H9 (cell line): Measurements from ENCODE around the gene ITGB8. TPM values are rescaled to one million over a fixed set of nuclear protein-coding genes. Genes with fewer than 3 reads are reported as not detected.

Experiments used
- DNase-seq: peaks from one replicate; pipeline ENCODE4 v3.0.0-alpha.2; 2017
- H2AFZ ChIP-seq: one replicate; pipeline ENCODE4 v1.6.1; 2013; ENCODE audit warnings: mild to moderate bottlenecking, low read length, control low read depth, moderate library complexity
- H2AK5ac ChIP-seq: 2 replicates; pipeline ENCODE4 v1.6.1; 2013; ENCODE audit warnings: low read length, control low read depth, mixed read lengths; ENCODE audit not compliant: insufficient read length
- H2BK120ac ChIP-seq: one replicate; pipeline ENCODE4 v1.6.1; 2013; ENCODE audit warnings: low read depth, mild to moderate bottlenecking, low read length, control low read depth, inconsistent platforms; ENCODE audit not compliant: poor library complexity, severe bottlenecking
- H2BK12ac ChIP-seq: 2 replicates; pipeline ENCODE4 v1.6.1; 2013; ENCODE audit warnings: low read length, control low read depth, mixed read lengths, low read depth; ENCODE audit not compliant: insufficient read length
- H2BK15ac ChIP-seq: 2 replicates; pipeline ENCODE4 v1.6.1; 2013; ENCODE audit warnings: low read depth, low read length, control low read depth
- H2BK20ac ChIP-seq: one replicate; pipeline ENCODE4 v1.6.1; 2013; ENCODE audit warnings: low read depth, mild to moderate bottlenecking, low read length, control low read depth, inconsistent platforms; ENCODE audit not compliant: poor library complexity, severe bottlenecking
- H2BK5ac ChIP-seq: 2 replicates; pipeline ENCODE4 v1.6.1; 2013; ENCODE audit warnings: low read length, control low read depth, mixed read lengths; ENCODE audit not compliant: insufficient read length
- H3K14ac ChIP-seq: 2 replicates; pipeline ENCODE4 v1.6.1; 2013; ENCODE audit warnings: low read length, control low read depth; ENCODE audit not compliant: insufficient read depth
- H3K18ac ChIP-seq: 2 replicates; pipeline ENCODE4 v1.6.1; 2013; ENCODE audit warnings: low read depth, mild to moderate bottlenecking, mixed read lengths, low read length, control low read depth; ENCODE audit not compliant: insufficient read length
- H3K23ac ChIP-seq: 2 replicates; pipeline ENCODE4 v1.6.1; 2013; ENCODE audit warnings: low read length, control low read depth, mixed read lengths, low read depth; ENCODE audit not compliant: insufficient read length
- H3K23me2 ChIP-seq: 2 replicates; pipeline ENCODE4 v1.6.1; 2013; ENCODE audit warnings: low read depth, mild to moderate bottlenecking, mixed read lengths, low read length, control low read depth; ENCODE audit not compliant: insufficient read length, poor library complexity, severe bottlenecking
- H3K27ac ChIP-seq: 2 replicates; pipeline ENCODE4 v1.5.1; 2013; ENCODE audit warnings: low read length, control low read depth, mixed read lengths, low read depth; ENCODE audit not compliant: insufficient read length
- H3K27me3 ChIP-seq: 2 replicates; pipeline ENCODE4 v1.6.1; 2013; ENCODE audit warnings: low read length, control low read depth, inconsistent platforms; ENCODE audit not compliant: insufficient read depth
- H3K4ac ChIP-seq: 2 replicates; pipeline ENCODE4 v1.6.1; 2013; ENCODE audit warnings: low read depth, mild to moderate bottlenecking, control low read depth, inconsistent platforms, low read length, moderate library complexity
- H3K4me1 ChIP-seq: 2 replicates; pipeline ENCODE4 v1.6.1; 2013; ENCODE audit warnings: low read length, control low read depth, inconsistent platforms; ENCODE audit not compliant: insufficient read depth
- H3K4me2 ChIP-seq: 2 replicates; pipeline ENCODE4 v1.6.1; 2013; ENCODE audit warnings: low read length, control low read depth, mixed read lengths; ENCODE audit not compliant: insufficient read length, insufficient read depth
- H3K56ac ChIP-seq: 2 replicates; pipeline ENCODE4 v1.6.1; 2013; ENCODE audit warnings: low read depth, mild to moderate bottlenecking, mixed read lengths, low read length, control low read depth; ENCODE audit not compliant: insufficient read length
- H3K79me1 ChIP-seq: 2 replicates; pipeline ENCODE4 v1.6.1; 2013; ENCODE audit warnings: low read depth, mild to moderate bottlenecking, moderate library complexity, low read length, control low read depth, inconsistent platforms; ENCODE audit not compliant: insufficient read depth, poor library complexity, severe bottlenecking
- H3K79me2 ChIP-seq: 2 replicates; pipeline ENCODE4 v1.6.1; 2013; ENCODE audit warnings: low read length, control low read depth, inconsistent platforms; ENCODE audit not compliant: insufficient read depth
- H3K9ac ChIP-seq: 2 replicates; pipeline ENCODE4 v1.6.1; 2013; ENCODE audit warnings: low read length, control low read depth, mixed read lengths; ENCODE audit not compliant: insufficient read length; ENCODE audit errors: extremely low read depth
- H3K9me3 ChIP-seq: one replicate; pipeline ENCODE4 v1.6.1; 2013; ENCODE audit warnings: low read depth, low read length, inconsistent platforms; ENCODE audit not compliant: control insufficient read depth
- H3T11ph ChIP-seq: one replicate; pipeline ENCODE4 v1.6.1; 2013; ENCODE audit warnings: mild to moderate bottlenecking, low read length, control low read depth, inconsistent platforms
- H4K20me1 ChIP-seq: one replicate; pipeline ENCODE4 v1.6.1; 2013; ENCODE audit not compliant: control insufficient read depth, insufficient read length, insufficient read depth
- H4K5ac ChIP-seq: 2 replicates; pipeline ENCODE4 v1.6.1; 2013; ENCODE audit warnings: low read depth, mild to moderate bottlenecking, mixed read lengths, low read length, control low read depth; ENCODE audit not compliant: insufficient read length
- H4K8ac ChIP-seq: replicated peaks from 2 replicates; pipeline ENCODE4 v1.6.1; 2013; ENCODE audit warnings: low read length, control low read depth, mixed read lengths, low read depth; ENCODE audit not compliant: insufficient read length
- H4K91ac ChIP-seq: 2 replicates; pipeline ENCODE4 v1.6.1; 2013; ENCODE audit warnings: low read depth, mild to moderate bottlenecking, moderate library complexity, mixed read lengths, low read length, control low read depth; ENCODE audit not compliant: insufficient read length
- H3K27ac Mint-ChIP-seq, 3 experiments: 2 replicates in 2 of 3; 3 replicates in 1 of 3; pipeline ENCODE4 v1.8.0; 2020 to 2021; ENCODE audit warnings: mixed read lengths in 3 of 3, mild to moderate bottlenecking in 1 of 3, moderate library complexity in 1 of 3
- H3K27me3 Mint-ChIP-seq: 2 replicates; pipeline ENCODE4 v1.8.0; 2021; ENCODE audit warnings: low read depth, mild to moderate bottlenecking, moderate library complexity, mixed read lengths
- H3K36me3 Mint-ChIP-seq, 3 experiments: 2 replicates in 2 of 3; 3 replicates in 1 of 3; pipeline ENCODE4 v1.8.0; 2020 to 2021; ENCODE audit warnings: low read depth in 3 of 3, mixed read lengths in 3 of 3; ENCODE audit not compliant: insufficient read depth in 1 of 3
- H3K4me1 Mint-ChIP-seq, 2 experiments: 2 replicates each; pipeline ENCODE4 v1.8.0; 2020; ENCODE audit warnings: mixed read lengths in 2 of 2
- H3K4me3 Mint-ChIP-seq, 2 experiments: 2 replicates in 1 of 2; 3 replicates in 1 of 2; pipeline ENCODE4 v1.8.0; 2020 to 2021; ENCODE audit warnings: mild to moderate bottlenecking in 2 of 2, mixed read lengths in 2 of 2, moderate library complexity in 1 of 2
- H3K9me3 Mint-ChIP-seq, 2 experiments: 2 replicates in 1 of 2; 3 replicates in 1 of 2; pipeline ENCODE4 v1.8.0; 2020; ENCODE audit warnings: mild to moderate bottlenecking in 2 of 2, mixed read lengths in 2 of 2, moderate library complexity in 1 of 2
- WGBS: extraction: QIAGEN DNeasy Blood & Tissue Kit; methylation state at CpG from one replicate; pipeline ENCODE4 v1.1.7; 2013; ENCODE audit warnings: missing lambda C conversion rate, low lambda C conversion rate, mixed read lengths; ENCODE audit not compliant: insufficient read length; ENCODE audit errors: extremely low coverage; 5-methylcytosine and 5-hydroxymethylcytosine counted together
- total RNA-seq: library from RNA; stranded (reverse); gene quantifications from 2 replicates; pipeline ENCODE4 v1.2.1, GENCODE V29; 2021
- TF ChIP-seq, protein P1 (sequence below): fragments of 200-600 bp; sonication (generic); conservative IDR thresholded peaks from 3 replicates; pipeline ENCODE4 v1.8.0; 2021; ENCODE audit warnings: antibody characterized with exemption, mild to moderate bottlenecking

Gene ITGB8
- total RNA-seq, 1 experiment from 2014 or later: 7.6 TPM

- Histone ChIP-seq H3K4me1 (no peaks in the 10 kb centered on the region), H3K23ac (no peak overlapping the region), H2BK15ac (no peak overlapping the region), H3K4me2 (no peak overlapping the region), H3K4ac (no peak overlapping the region), H2BK120ac (no peak overlapping the region), H3K27me3 (no peaks in the 10 kb centered on the region; the same call in 1 of the 2 replicates), H2AFZ (no peak overlapping the region), H3K79me1 (no peaks in the 10 kb centered on the region), H3K56ac (no peak overlapping the region), H2AK5ac (no peak overlapping the region), H3K14ac (no peak overlapping the region), H2BK12ac (no peak overlapping the region), H2BK5ac (no peak overlapping the region), H3K9ac (no peak overlapping the region), H3K9me3 (no peaks in the 10 kb centered on the region), H4K8ac (no peak overlapping the region), H4K20me1 (no peaks in the 10 kb centered on the region), H2BK20ac (no peak overlapping the region), H4K91ac (no peak overlapping the region), H3T11ph (no peak overlapping the region), H4K5ac (no peak overlapping the region), H3K27ac (no peak overlapping the region), H3K18ac (no peak overlapping the region), H3K79me2 (no peaks in the 10 kb centered on the region), H3K23me2 (no peaks in the 10 kb centered on the region)
- Mint-ChIP-seq H3K9me3 (no peaks in the 10 kb centered on the region), H3K27me3 (no peaks in the 10 kb centered on the region), H3K4me1 (no peaks in the 10 kb centered on the region), H3K36me3 (no peaks in the 10 kb centered on the region), H3K4me3 (no peak overlapping the region), H3K27ac (no peak overlapping the region)
- WGBS: no CpG with 5 or more reads among the region's 2 CpGs
- TF ChIP-seq, protein P1, sequence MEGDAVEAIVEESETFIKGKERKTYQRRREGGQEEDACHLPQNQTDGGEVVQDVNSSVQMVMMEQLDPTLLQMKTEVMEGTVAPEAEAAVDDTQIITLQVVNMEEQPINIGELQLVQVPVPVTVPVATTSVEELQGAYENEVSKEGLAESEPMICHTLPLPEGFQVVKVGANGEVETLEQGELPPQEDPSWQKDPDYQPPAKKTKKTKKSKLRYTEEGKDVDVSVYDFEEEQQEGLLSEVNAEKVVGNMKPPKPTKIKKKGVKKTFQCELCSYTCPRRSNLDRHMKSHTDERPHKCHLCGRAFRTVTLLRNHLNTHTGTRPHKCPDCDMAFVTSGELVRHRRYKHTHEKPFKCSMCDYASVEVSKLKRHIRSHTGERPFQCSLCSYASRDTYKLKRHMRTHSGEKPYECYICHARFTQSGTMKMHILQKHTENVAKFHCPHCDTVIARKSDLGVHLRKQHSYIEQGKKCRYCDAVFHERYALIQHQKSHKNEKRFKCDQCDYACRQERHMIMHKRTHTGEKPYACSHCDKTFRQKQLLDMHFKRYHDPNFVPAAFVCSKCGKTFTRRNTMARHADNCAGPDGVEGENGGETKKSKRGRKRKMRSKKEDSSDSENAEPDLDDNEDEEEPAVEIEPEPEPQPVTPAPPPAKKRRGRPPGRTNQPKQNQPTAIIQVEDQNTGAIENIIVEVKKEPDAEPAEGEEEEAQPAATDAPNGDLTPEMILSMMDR: no peak
- DNase-seq: no peak
Observed at GRCh38 chr7:20431146-20431545, 100.4 kb downstream of the ITGB8 start.
